GM21360 (cell line): ENCODE measurements around the gene GPX7.

Experiments
- ATAC-seq: cut with Tn5 transposase; IDR thresholded peaks from one replicate; pipeline ENCODE4 v1.9.1; 2021; ENCODE audit warnings: mild to moderate bottlenecking, moderate library complexity; ENCODE audit not compliant: unreplicated experiment

The GPX7 gene

GRCh38 chr1:52585474-52585873, 16.7 kb upstream of the GPX7 start:
- ATAC-seq: no peak

GRCh38 chr1:52588027-52588426, 14.1 kb upstream of the GPX7 start:
- ATAC-seq: no peak

DNA sequence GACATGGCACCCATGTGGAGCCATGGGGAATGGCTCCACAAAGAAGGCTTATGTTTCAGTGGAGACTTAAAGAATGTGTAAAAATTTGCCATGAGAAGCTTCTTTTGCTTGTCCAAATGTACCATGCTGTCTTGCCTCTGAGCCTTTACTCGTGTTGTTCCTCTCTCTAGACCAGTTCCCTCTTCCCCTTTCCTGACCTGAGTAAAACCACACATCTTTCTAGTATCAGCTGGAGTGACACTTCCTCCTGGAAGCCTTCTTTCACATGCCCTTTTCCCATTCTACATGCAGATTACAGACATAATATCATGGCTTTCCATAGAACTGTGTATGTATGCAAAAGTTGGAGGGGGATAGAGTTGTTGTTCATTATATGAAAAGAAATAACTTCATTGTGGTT, 13.6 kb upstream of the GPX7 start:
- no peak for ATAC-seq

- no peak for ATAC-seq
These were observed 11.9 kb upstream of the GPX7 start for GRCh38 chr1:52590266-52590665.

GRCh38 chr1:52592637-52593323, 9.4 kb upstream of the GPX7 start:
- ATAC-seq: no peak

DNA sequence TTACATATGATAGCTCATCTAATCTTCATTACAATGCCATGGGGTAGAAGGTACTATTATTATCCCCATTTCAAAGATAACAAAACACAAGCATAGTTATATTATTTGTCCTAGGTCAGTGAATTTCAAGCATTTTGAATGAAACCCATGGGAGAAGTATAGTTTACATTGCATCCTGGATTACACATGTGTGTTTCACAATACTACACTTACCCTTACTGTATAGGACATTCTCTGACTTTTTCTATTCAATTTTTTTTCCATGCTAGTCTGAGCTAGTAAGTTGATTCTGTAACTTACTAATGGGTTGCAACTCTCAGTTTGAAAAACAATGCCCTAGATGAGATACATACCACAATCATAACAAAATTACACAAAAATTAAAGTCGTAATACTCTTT, 8.7 kb upstream of the GPX7 start:
- ATAC-seq: no peak

DNA sequence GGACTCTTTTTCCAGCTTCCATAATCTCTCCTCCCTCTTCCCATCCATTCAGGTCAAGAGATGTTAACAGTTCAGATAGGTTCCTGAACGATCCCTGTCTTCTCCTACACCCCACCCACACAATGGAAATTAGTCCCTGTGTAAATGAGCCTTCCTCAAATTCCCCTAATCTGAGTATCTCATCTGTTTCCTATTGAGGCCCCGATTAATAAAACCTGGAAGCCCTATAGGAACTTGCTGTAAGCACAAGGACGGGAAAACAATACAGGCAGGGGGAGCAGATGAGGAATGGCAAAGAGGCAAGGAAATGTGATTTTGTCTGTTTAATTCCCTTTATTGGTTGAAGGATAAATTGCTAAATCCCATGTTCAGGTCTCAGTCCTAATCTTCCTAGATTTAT, 7.1 kb upstream of the GPX7 start:
- ATAC-seq: no peak

- no peak for ATAC-seq
These were observed 4.3 kb upstream of the GPX7 start for GRCh38 chr1:52597912-52598311.

- ATAC-seq: no peak
These were observed 3.4 kb upstream of the GPX7 start for GRCh38 chr1:52598729-52599128.

GRCh38 chr1:52599236-52599635, 2.9 kb upstream of the GPX7 start:
- ATAC-seq: no peak

DNA sequence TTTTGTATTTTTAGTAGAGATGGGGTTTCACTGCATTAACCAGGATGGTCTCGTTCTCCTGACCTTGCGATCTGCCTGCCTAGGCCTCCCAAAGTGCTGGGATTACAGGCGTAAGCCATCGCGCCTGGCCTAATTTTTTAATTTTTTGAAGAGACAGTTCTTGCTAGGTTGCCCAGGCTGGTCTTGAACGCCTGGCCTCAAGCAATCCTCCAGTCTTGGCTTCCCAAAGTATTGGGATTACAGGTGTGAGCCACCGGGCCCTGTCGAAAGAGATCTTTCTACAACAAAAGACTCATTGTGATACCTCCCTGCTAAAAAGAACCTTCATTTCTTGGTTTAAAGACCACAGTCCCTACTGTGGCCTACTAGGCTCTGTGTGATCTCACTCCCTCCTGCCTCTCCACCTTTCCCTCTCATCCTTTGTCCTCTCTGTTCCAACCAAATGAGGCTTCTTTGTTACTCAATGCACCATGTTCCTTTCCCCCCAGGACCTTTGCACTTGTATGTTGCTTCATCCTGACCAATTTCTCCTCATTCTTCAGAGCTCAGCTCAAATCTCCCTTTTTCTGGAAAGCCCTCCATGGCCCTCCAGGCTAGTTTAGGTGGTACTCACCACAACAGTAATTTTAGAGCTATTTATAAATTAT, 1.5 kb upstream of the GPX7 start:
- ATAC-seq: no peak

GRCh38 chr1:52601519-52601918, 652 bp upstream of the GPX7 start:
- ATAC-seq: no peak

GRCh38 chr1:52602856-52603600, 857 bp downstream of the GPX7 start:
- no peak for ATAC-seq

DNA sequence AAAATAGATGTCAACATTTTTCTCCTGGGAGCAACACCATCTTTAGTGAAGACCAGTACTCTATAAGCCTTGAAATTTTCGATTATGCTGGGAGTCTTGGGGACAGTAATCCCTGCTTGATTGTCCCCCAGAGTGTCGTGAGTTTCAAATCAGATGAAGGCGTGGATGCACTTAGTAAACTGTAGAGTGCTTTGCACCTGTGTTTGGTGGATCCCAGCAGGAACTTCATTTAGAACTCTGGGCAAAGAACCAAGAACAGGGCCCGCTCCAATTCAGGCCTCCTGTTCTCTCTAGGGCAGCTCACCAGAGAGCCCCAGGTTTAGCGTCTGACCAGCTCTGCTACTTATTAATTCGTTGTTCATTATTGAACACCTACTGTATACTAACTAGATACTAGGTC, 1.5 kb downstream of the GPX7 start:
- ATAC-seq: no peak

GRCh38 chr1:52604063-52604770, 2.0 kb downstream of the GPX7 start:
- no peak for ATAC-seq

- ATAC-seq: no peak
These were observed 11.6 kb downstream of the GPX7 start for GRCh38 chr1:52613636-52614373.

DNA sequence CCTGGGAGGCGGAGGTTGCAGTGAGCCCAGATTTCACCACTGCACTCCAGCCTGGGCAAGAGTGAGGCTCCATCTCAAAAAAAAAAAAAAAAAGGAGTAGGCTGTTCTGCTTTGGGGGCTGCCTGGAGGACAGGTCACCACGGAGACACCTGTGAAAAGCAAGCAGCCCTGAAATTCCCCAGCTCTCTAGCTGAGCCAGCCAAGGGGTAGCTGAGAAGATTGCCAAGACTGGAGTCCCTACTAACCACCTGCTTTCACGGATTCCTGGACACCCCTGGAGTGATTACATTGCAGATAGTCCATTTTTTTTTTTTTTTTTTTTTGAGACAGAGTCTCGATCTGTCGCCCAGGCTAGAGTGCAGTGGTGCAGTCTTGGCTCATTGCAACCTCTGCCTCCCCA, 12.5 kb downstream of the GPX7 start:
- ATAC-seq: no peak

- no peak for ATAC-seq
These were observed 13.4 kb downstream of the GPX7 start for GRCh38 chr1:52615489-52616042.

DNA sequence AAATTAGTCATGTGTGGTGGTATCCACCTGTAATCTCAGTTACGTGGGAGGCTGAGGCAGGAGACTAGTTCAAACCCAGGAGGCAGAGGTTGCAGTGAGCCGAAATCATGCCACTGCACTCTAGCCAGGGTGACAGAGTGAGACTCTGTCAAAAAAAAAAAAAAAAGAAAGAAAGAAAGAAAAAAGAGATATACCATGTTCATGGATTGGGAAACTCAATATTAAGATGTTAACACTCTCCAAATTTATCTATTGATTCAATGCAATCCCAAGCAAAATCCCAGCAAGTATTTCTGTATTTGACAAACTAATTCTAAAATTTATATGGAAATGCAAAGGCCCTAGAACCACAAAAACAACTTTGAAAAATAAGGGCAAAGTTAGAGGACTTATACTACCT, 19.8 kb downstream of the GPX7 start:
- no peak for ATAC-seq

DNA sequence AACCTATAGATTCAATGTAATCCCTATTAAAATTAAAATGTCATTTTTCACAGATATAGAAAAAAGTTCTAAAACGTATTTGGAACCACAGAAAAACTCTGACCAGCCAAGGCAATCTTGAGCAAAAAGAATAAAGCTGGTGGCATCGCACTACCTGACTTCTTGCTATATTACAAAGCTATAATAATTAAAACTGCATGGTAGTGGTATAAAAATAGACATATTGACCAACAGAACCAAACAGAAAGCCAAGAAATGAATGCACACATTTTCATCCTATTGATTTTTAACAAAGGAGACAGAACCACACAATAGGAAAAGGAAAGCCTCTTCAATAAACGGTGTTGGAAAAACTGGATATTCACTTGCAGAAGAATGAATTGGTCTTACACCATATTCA, 21.6 kb downstream of the GPX7 start:
- ATAC-seq: no peak

- ATAC-seq: no peak
These were observed 24.9 kb downstream of the GPX7 start for GRCh38 chr1:52627028-52627427.
